NCI-H2196 (cell line): ENCODE results near the gene PRAMEF1.
"Not testable (repeated sequence)": the region's sequence is repeated elsewhere in the genome, so short reads cannot be mapped to it uniquely, and the experiment has no call there.

ENCODE experiments used
- DNase-seq: peaks from one replicate; lab custom pipeline; 2025; ENCODE audit not compliant: unreplicated experiment; lab: John Stamatoyannopoulos, UW

PRAMEF1 gene

GRCh38 chr1:12774801-12775345 is 16.3 kb upstream of the PRAMEF1 start:
- DNase-seq: no peak

GRCh38 chr1:12775443-12775842 is 15.8 kb upstream of the PRAMEF1 start:
- no peak for DNase-seq

DNA sequence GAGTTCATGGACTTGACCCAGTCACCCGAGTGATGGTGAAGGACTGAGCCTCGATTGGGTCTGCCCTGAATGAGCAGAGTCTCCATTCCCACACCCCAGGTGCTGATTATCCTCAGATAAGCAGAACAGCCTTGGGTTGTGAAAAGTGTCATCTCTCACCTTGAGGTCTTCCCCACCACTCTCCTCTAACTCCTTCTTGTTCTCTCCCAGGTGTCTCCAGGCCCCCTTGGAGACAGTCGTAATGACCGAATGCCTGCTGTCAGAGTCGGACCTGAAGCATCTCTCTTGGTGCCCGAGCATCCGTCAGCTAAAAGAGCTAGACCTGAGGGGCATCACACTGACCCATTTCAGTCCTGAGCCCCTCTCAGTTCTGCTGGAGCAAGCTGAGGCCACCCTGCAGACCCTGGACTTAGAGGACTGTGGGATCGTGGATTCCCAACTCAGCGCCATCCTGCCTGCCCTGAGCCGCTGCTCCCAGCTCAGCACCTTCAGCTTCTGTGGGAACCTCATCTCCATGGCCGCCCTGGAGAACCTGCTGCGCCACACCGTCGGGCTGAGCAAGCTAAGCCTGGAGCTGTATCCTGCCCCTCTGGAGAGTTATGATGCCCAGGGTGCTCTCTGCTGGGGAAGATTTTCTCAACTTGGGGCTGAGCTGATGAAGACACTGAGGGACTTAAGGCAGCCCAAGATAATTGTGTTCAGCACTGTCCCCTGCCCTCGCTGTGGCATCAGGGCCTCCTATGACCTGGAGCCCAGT is 14.2 kb upstream of the PRAMEF1 start:
- no peak for DNase-seq

DNA sequence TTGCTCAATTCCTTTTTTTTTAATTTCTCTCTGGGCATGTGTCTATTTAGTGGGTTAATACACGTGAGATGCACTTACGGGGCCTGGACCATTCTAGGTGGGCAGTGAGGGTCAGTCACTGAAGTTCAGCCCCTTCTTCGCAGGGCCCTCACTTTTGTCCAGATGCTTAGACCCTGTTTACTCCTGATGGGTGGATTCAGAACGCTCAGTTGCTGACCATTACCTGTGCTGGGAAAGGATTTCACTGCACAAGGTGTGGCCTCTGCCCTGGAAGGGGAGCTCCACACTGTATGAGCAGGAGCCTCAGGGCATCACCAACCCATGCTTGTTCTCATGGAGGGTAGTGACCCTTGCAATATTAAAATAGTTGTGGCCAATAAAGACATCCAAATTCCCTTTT is 13.1 kb upstream of the PRAMEF1 start:
- DNase-seq: no peak

DNA sequence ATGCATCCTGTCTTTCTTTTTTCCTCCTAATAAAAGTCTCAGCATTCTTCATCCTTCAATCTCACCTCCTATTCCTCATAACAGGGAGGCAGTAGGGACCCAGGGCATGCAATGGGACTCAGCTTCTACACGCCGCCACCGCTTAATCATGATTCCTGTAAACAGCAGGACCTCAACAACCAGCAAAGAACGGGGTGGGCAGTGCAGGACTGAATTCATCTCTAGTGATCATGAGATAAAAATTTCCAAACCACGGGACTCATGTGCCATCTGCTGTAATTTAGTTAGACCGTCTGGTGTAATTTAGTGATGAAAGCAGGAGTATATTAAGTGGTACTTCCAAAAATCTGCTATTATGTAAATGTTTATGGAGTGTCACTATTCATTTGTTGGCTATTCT is 12.3 kb upstream of the PRAMEF1 start:
- DNase-seq: no peak

GRCh38 chr1:12781488-12781887 is 9.7 kb upstream of the PRAMEF1 start:
- not testable (repeated sequence) for DNase-seq

GRCh38 chr1:12783783-12784182 is 7.4 kb upstream of the PRAMEF1 start:
- DNase-seq: peak; percentile 25

DNA sequence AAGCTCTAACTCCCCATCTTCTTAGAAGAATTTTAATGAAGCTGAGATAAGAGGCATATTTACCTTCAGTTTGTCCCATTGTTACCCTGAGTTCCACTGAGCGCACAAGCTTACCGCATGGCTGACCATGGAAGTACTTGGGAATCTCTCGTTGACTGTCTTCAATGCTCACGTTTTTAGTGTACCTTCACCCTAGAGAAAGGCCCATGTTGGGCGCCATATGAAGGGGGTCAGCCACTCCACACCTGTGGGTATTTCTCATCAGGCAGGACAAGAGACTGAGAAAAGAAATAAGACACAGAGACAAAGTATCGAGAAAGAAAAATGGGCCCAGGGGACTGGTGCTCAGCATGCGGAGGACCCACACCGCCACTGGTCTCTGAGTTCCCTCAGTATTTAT is 6.5 kb upstream of the PRAMEF1 start:
- not testable (repeated sequence) for DNase-seq

- DNase-seq: no peak
Measured at GRCh38 chr1:12798911-12799310, 7.7 kb downstream of the PRAMEF1 start.

DNA sequence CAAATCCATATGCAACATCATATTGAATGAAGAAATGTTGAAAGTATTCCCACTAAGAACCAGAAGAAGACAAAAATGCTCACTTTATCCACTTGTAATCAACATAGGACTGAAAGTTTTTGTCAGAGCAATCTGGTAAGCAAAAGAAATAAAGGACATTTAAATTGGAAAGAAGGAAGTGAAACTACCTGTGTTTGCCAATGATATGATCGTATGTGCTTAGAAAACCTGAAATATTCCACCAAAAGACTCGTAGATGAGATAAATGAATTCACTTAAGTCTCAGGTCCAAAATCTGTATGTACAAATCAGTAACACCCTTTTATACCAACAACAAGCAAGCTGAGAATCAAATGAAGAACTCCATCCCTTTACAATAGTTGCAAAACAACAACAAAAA is 8.5 kb downstream of the PRAMEF1 start:
- DNase-seq: no peak

- DNase-seq: no peak
Measured at GRCh38 chr1:12809933-12810332, 18.7 kb downstream of the PRAMEF1 start.

DNA sequence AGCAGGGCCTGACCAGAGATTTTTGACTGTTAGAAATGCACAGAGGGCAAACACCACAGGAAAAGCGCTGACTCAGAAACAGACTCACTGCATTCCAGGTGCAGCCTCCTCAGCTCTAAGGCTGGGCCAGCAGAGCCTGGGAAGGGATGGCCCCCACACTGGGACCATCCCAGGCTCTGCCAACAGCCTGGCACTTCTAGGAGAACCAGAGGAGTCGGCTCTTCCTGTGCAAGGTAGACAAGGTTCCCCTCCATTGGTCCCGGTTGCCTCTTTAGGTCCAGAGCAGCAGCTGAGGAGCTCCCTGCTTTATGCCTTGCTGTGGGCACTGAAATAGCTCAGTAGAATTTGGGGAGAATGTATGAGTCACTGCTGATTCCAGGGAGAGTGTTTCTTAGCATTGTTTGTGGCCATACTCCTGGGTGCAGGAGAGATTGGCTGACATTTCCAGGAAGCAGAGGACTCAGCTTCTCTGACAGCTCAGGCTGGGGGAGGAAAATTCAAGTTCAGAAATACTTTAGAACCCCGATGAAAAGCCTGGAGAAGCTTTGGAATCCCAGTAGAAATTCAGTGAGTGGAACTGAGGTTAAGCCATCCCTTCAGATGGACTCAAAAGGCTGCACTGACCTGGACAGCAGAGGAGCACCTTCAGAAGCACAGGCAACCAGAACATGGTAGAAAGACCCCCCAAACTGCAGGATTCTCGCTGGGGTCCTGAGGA is 19.7 kb downstream of the PRAMEF1 start:
- no peak for DNase-seq

DNA sequence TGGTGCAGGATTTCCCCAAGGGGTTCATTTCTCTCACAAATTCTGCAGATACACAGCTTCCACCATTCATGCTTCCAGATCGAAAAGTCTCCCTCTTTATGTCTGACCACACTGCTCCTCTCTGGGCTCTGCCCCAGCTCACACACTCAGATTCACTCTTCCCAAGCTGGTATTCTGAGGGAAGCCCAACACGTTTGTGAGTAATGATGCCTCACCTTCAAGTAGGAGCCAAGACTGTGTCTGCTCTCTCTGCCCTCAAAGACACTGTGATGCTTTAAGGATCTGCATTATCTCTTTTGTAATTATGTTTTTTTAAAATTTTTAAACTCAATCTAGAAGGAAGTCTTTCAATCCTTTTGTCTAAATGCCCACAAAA is 20.2 kb downstream of the PRAMEF1 start:
- DNase-seq: no peak

DNA sequence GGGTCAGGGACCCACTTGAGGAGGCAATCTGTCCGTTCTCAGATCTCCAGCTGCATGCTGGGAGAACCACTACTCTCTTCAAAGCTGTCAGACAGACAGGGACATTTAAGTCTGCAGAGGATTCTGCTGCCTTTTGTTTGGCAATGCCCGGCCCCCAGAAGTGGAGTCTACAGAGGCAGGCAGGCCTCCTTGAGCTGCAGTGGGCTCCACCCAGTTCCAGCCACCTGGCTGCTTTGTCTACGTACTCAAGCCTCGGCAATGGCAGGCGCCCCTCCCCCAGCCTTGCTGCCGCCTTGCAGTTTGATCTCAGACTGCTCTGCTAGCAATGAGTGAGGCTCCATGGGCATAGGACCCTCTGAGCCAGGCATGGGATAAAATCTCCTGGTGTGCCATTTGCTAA is 27.9 kb downstream of the PRAMEF1 start:
- not testable (repeated sequence) for DNase-seq

GRCh38 chr1:12831310-12831709 is 40.1 kb downstream of the PRAMEF1 start, which contains the start of gene PRAMEF11:
TSS of gene PRAMEF11 (minus strand) at chr1:12831410. CDS start at chr1:12828789, 2,621 bp downstream.
- not testable (repeated sequence) for DNase-seq

- DNase-seq: not testable (repeated sequence)
Measured at GRCh38 chr1:12833251-12833650, 42.1 kb downstream of the PRAMEF1 start.
